Nucleus accumbens (tissue), 56 donors: ENCODE measurements around the gene CEACAM7.
"Not testable (repeated sequence)": the region's sequence is repeated elsewhere in the genome, so short reads cannot be mapped to it uniquely, and the experiment has no call there.

Source experiments
- DNase-seq, 56 donors: peaks; one replicate each; lab custom pipeline; 2025; lab: John Stamatoyannopoulos, UW

Gene CEACAM7

GRCh38 chr19:41688098-41688497 is at the start of gene CEACAM7:
Gene CEACAM7, minus strand, starts transcription at chr19:41688270. Its CDS starts 105 bp downstream, at chr19:41688165.
- no peak for DNase-seq

GRCh38 chr19:41735071-41735600 is 47.1 kb upstream of the CEACAM7 start:
- no peak for DNase-seq

GRCh38 chr19:41734585-41734984 is 46.5 kb upstream of the CEACAM7 start:
- no peak for DNase-seq

GRCh38 chr19:41734156-41734555 is 46.1 kb upstream of the CEACAM7 start:
- no peak for DNase-seq

- peak in 1 of 56 donors; percentile 6 for DNase-seq
These were observed 38.4 kb upstream of the CEACAM7 start for GRCh38 chr19:41726493-41726892.

- DNase-seq, result no peak
These were observed 32.0 kb upstream of the CEACAM7 start for GRCh38 chr19:41720103-41720502.

- no peak for DNase-seq
These were observed 30.7 kb upstream of the CEACAM7 start for GRCh38 chr19:41718761-41719160.

GRCh38 chr19:41714598-41714997 is 26.5 kb upstream of the CEACAM7 start:
- no peak for DNase-seq

GRCh38 chr19:41711376-41712261 is 23.5 kb upstream of the CEACAM7 start:
- DNase-seq, result no peak

GRCh38 chr19:41709951-41710645 is 22.0 kb upstream of the CEACAM7 start:
- no peak for DNase-seq

- DNase-seq, result not testable (repeated sequence)
These were observed 21.4 kb upstream of the CEACAM7 start for GRCh38 chr19:41709516-41709915.

- no peak for DNase-seq
These were observed 20.4 kb upstream of the CEACAM7 start, which contains the start of gene CEACAM5 for GRCh38 chr19:41708481-41708880. Gene CEACAM5, plus strand, starts transcription at chr19:41708626. Its CDS starts 106 bp downstream, at chr19:41708732.

GRCh38 chr19:41707871-41708371 is 19.9 kb upstream of the CEACAM7 start:
- DNase-seq, result no peak

- DNase-seq, result no peak
These were observed 19.4 kb upstream of the CEACAM7 start for GRCh38 chr19:41707502-41707812.

- DNase-seq, result peak in 21 of 56 donors; percentile 2 to 62 (median 11)
These were observed 18.9 kb upstream of the CEACAM7 start for GRCh38 chr19:41706741-41707501.

- DNase-seq, result no peak
These were observed 17.5 kb upstream of the CEACAM7 start for GRCh38 chr19:41705393-41706174.

- no peak for DNase-seq
These were observed 15.7 kb upstream of the CEACAM7 start for GRCh38 chr19:41703602-41704293.

GRCh38 chr19:41702171-41702651 is 14.1 kb upstream of the CEACAM7 start:
- DNase-seq, result no peak
